IPS-11a (cell line): Measurements from ENCODE around the gene SH3GL3.

Experiments
- H3K4me3 ChIP-seq: one replicate; pipeline ENCODE4 v1.5.1; 2013; ENCODE audit warnings: low read depth, low read length, control low read depth

SH3GL3 gene, protein sequence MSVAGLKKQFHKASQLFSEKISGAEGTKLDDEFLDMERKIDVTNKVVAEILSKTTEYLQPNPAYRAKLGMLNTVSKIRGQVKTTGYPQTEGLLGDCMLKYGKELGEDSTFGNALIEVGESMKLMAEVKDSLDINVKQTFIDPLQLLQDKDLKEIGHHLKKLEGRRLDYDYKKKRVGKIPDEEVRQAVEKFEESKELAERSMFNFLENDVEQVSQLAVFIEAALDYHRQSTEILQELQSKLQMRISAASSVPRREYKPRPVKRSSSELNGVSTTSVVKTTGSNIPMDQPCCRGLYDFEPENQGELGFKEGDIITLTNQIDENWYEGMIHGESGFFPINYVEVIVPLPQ

DNA sequence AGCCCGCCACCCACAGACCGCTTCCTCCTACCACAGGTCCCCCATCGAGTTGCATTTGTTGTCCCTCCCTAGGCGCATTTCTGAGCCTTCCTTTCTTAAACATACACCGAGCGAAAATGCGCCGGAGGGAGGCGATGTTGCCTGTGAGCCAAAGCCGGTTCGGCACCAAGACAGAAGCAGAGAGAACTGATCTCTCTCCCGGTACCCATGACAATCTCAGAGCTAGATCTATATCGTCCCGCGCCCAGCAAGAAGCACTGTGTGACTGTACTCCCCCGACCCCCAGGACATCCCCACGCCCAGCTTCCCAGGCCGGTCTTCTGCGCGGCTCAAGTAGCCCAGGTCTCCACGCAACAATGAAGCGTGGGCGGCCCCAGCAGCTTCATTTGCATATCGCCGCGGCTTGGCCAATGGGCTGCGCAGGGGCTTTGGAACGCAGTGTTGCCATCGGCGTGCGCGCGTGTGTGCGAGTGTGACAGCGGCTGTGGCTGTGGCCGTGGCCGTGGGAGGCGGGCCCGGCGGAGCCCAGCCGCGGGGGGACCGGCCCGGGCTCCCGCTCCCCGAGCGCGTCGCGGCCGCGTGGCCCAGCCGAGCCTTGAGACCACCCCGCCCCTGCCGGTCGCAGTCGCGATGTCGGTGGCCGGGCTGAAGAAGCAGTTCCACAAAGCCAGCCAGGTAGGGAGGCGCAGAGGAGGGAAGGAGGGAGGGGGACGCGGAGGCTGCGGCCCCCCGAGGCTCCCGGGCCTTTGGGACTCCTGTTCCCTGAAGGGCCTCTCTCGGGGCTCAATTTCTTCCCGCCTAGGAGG lies at the start of gene SH3GL3:
Gene SH3GL3, plus strand, starts transcription at position 438 of the 806 bp plus-strand sequence. Its CDS starts 193 bp downstream, at position 631.
- peak within 1 kb of the TSS; percentile 64 for H3K4me3 ChIP-seq

DNA sequence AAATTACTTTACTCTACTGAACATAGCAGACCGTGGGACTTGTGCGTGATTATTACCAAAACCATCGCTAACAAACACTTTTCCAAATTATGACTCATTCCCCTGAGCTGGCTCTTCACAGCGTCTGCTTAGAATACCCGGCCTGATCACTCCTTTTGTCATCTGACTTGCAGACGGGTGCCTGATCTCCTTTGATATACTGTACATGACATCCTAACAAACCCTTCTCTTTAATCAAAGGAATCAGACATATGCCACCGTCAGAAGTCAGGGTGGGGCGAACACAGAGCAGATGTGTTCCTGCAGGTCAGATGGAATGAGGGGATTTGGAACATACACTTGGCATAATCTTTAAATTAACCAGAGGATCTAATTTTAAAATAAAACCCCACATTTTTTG lies 48.5 kb upstream of the SH3GL3 start:
- no peak overlapping the region for H3K4me3 ChIP-seq

DNA sequence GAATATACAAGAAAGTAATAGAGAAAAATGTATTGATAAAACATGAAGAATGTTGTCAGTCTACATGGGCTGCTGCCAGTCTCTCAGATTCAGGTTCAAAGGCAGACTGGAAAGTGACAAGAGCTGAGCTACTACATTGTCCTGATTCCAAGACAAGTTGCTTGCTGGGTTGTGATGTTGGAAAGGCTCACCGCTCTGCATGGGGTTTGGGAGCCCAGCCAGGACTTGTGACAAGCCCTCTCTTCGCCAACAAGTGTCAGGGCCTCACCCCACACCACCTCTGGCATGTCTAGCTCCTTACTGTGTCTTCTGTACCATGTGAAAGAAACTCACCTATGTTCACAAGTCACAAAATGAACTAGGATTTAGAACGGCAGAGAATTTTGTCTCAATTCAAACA lies 43.0 kb upstream of the SH3GL3 start:
- no peak overlapping the region for H3K4me3 ChIP-seq

DNA sequence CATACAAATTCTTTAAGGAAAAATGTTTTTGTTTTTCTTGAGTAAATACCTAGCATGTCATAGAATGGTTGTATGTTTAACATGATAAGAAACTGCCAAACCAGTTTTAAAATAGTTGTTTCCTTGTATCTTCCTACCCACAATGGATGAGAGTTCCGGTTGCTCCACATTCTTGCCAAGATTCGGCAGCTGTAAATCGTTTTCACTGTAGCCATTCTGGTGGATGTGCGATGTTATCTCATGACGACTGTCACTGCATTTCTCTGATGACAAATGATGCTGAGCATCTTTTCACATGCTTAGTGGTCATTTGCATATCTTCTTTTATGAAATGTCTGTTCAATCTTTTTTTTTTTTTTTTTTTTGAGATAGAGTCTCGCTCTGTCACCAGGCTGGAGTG lies 36.6 kb upstream of the SH3GL3 start:
- no peak overlapping the region for H3K4me3 ChIP-seq

DNA sequence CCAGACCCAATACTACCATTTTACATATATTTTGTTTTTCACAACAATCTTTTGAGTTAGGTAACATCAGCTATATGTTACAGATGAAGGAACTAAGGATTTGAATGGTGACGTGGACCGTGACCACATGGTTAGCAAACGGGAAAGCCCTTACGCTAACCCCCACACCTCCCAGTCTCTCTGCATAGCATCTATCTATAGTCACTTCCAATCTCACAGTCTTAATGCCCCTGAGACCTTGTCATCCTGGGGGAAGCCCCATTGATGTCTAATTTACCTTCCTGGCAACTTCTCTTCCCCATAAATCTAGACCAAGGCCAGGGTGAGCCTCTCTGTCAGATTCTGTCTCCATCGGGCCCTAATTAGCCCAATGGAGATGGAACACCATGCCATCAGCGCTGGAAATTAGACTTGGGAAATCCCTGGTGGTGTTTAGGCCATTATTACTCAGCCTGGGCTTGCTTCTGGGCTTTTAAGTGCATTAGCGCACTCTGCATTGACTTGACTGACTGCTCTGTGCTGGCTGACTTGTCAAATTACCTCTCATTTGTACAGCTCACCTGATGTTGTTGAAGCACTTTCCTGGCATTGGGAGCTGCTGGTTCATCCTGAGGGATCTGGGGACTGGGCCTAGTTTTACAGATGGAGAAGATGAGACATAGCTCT lies 34.0 kb upstream of the SH3GL3 start:
- no peak overlapping the region for H3K4me3 ChIP-seq

DNA sequence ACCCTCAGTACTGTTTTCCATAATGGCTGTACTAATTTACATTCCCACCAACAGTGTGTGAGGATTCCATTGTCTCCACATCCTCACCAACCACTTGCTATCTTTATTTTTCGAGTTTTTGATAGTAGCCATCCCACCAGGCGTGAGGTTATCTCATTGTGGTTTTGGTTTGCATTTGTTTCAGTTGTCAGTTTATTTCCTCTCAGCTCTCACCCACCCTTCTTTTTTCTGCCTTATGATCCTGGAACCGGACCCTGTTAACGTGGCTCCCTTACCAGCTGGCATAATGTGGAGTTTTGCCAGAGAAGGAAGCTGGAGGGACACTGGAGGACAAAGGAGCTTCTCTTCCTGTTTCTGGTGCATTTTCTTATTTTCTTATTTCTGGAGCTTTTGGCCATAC lies 25.1 kb upstream of the SH3GL3 start:
- no peak overlapping the region for H3K4me3 ChIP-seq

DNA sequence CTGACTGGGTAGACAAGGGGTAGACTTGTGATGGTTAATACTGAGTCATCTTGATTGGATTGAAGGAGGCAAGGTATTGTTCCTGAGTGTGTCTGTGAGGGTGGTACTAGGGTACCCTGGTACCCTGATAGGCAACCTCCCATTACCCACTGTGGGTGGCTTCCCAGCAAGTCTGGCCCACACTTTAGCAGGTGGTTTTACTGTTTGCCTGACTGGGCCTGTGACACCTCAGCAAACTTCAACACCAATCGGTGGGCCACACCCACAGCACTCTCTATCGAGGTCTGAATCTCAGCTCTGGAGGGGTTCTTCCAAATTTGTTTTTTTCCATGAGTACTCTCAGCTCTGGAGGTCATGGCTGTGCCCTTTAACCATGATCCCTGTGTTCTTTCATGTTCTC lies 24.6 kb upstream of the SH3GL3 start:
- no peak overlapping the region for H3K4me3 ChIP-seq

DNA sequence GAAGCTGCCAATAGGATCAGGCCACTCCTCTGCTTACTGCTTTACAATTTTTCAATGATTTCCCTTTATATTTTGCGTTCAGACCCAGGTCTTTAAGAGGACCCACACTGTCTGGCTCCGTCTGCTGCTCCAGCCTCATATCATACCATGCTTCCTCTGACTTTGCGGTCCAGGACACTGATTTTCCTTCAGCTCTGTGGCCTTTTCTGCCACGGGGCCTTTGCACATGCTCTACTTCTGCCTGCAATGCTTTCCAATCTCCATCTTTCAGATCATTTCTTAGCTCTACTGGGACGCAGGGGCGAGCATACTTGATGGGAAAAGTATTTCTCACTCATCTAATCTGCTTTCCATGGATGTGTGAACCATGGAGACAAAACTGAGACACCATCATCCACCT lies 23.0 kb upstream of the SH3GL3 start:
- H3K4me3 ChIP-seq: no peak overlapping the region

DNA sequence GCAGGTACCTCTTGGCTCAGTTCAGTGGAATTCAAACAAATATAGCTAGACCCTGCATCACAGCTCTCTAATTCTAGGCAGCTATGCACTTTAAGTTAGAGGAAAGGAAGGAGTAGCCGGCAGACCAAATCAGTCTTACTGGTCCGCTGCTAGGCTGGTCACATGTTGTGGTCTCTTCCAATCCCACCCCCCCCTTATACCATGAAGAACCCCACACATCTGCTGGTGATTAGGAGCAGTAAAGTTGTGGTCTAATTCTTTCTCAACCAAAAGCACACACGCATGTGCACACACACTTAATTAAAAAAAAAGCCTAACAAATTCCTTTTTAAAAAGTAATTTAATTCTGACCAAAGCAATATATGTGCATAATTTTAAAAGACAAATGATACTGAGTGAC lies 16.7 kb upstream of the SH3GL3 start:
- H3K4me3 ChIP-seq: no peak overlapping the region

DNA sequence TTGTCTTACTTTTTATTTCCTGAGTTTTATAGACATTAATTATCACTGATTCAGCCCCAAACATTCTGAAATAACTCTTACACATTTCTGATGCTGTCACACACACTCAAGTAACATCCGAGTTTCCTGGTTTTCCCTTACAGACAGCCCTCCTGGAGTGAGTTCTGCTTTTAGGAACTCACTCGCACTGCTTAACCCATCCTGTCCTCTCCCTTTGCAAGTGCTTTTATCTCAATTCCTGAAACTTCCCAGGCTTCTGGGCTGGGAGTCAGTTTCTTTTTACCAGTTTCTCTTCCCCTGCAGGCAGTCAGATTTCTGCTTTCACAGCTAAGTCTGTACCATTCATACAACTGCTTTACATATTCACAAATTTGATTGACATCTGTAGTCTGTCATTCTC lies 15.6 kb upstream of the SH3GL3 start:
- no peak overlapping the region for H3K4me3 ChIP-seq

DNA sequence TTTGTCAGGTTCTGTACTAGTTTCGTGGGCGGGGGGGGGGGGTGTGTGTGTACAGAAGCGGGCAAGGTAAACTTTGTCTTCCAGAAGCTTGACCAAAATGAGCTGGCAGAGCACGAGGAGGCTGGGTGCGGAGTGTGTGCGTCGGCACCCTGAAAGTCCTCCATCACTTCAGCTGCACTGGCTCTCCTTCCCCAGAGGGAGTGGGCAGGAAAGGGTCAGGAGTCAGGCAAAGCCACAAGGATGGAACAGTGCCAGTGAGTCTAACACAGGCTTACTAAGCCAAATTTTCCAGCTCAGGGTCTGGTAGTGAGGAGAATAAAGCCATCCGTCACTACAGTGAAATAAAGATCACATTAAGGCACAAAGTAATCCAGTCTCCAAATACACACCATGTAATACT lies 11.9 kb upstream of the SH3GL3 start:
- H3K4me3 ChIP-seq: no peak overlapping the region

DNA sequence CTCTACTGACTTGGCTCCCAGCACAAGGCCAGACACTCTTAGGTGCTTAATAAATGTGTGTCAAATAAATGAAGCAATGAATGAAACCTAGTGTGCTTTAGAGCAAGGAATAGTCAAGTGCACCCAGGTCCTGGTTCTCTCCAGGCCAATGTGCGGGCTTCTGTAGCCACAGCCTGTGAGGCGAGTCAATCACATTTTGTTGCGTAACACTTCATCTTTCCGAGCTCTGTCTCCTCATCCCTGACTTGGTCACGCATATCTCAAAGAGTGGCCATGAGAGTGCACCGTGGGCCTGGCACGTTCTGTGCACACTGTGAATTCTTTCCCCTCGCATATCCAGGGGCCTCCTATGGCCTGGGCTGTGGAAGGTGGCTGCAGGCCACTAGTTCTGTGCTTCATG lies 11.4 kb upstream of the SH3GL3 start:
- H3K4me3 ChIP-seq: no peak overlapping the region

DNA sequence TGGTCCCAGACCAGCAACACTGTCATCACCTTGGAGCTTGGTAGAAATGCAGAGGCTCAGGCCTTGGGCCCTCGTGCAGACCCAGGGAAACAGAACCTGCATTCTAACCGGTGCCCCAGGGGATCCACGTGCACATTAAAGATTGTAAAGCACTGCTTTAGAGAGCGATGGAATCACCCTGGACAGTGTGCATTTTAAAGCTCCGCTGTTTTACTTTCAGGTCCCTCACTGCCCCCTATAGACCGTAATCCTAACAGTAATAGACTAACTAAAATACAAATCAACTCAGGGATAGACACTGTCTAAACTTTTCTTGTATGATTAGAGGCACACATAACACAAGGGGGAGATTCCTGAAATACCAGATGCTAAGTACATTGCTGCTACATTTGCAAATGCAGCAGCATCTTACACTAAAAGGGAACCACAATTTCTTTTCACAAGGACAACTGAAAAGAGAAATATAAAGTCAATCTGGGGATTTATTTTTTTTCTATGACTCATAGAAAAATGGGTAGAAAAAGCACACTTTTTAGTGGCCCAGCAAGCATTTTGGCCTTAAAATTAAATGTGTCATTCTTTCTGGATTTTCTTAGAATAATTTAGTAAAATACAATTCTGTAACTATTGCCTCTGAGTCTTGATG lies 10.5 kb upstream of the SH3GL3 start:
- H3K4me3 ChIP-seq: no peak overlapping the region

DNA sequence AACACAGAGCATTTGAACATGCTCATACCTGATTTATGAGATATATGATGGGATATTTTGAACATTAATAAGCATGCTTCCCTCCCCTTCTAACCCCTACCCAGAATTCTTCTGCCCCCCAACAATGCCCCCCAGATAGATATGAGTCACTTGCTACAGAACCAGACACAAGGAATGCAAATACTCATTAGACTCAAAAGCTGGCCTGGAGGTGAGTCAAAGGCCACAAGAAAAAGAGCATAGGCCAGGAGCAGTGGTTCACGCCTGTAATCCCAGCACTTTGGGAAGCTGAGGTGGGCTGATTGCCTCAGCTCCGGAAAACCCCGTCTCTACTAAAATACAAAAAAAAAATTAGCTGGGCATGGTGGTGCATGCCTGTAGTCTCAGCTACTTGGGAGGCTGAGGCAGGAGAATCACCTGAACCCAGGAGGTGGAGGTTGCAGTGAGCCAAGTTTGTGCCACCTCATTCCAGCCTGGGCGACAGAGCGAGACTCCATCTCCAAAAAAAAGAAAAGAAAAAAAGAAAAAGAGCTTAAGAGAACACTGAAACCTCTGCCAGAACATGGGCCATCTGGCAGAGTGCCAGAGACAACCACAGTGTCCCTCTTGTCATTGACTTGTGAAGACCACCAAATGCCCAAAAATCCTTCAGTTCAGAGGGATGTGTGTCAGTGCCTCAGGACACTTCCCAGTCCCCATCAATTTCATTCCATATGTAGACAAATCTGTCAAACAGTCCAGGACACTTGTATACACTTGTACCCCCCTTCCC lies 3.9 kb upstream of the SH3GL3 start:
- H3K4me3 ChIP-seq: no peak overlapping the region

DNA sequence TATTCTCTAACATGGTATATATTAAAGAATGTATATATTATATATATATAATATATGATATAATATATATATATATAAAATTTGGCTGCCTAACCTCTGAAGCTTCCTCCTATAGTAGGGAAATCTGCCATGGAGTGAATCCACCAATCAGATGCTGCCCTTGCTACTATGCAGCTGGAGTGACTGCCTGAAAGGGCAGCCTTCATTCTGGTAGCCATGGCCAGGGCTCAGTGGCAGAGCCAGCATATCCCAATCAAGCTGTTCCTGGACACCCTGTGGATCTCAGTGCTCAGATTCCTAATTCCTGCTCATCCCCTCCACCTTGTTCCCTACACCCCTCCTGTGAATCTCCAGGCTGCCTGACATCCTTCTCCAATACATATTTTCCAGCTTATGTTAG lies 2.2 kb upstream of the SH3GL3 start:
- no peak overlapping the region for H3K4me3 ChIP-seq

DNA sequence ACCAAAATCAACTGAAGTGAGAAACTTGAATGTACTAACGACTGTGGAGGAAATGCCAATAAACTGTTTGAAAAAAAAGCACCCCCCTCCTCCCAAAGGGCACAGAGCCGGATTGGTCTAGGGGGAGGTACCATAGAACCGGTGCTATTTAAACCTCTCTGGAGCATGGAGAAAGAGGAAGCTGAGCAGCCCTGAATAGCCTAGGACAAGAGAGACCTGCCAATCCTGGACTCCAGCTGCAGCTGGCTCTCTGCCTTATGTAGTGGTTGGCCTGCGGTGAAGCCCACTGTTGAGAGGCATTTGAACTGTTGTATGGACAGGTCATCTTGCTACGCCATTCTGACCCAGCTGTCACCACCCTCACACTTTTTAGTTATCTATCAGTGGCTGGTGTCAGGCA lies 1.5 kb upstream of the SH3GL3 start:
- no peak overlapping the region for H3K4me3 ChIP-seq

DNA sequence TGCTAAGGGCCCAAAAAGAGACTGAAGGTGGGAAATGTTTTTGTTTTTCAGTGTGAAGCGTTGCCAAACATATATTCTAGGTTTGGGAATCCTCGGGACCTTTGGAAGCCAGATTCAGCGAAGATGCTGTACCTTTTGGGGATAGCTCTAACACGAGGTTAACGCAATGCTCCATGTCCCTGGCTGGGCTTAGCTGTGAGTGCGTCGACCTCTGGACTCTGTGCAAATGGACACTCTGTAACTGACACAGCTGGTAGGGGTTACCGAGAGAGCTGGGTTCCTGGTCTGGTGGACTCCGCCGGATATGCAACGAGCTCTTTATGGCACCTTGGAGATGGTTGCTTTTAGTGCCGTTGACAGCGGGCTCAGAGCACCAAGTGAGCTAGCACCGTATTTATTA lies 724 bp upstream of the SH3GL3 start:
- peak overlapping the region; percentile 64 for H3K4me3 ChIP-seq

DNA sequence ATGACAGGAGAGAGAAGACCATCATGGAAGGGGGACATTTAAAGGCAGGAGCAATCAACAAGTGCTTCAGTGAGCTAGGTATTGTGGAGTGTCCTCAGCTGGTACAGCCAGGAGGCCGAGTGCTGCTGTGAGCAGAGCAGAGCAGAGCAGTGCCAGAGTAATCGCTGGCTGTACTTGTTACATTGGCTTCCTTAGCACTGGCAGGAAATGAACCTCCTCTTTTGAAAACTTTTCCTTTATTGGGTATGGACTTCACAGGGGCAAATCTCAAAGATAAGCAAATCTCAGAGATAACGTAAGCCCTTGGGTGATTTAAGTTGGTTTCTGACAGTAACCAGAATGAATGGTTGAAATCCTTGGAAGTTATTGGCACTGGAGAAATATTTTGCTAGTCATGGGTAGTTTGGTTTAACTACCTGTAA lies 2.1 kb downstream of the SH3GL3 start:
- H3K4me3 ChIP-seq: no peak overlapping the region

DNA sequence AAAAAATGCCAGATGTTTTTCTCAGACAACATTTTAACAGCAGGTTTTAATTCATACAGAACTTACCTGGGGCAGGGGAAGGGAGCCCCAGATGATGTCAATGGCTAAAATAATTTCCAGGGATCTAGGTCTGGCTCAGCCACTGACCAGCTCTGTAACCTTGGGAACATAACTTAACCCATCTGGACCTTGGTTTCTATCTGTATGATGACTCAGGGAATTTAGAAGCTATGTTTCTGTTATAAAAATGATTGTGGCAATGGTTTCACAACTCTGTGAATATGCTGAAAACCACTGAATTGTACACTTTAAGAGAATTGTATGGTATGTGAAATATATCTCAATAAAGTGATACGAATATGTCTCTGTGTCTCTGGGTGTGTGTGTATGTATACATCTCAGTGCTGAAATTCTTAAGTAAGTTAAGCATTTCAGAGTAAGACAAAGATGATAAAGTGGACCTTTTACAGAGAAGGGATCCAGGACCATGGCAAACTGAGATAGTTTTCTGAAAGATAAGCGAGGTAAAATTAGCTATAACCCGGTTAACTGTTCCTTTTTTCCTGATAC lies 2.9 kb downstream of the SH3GL3 start:
- H3K4me3 ChIP-seq: no peak overlapping the region

DNA sequence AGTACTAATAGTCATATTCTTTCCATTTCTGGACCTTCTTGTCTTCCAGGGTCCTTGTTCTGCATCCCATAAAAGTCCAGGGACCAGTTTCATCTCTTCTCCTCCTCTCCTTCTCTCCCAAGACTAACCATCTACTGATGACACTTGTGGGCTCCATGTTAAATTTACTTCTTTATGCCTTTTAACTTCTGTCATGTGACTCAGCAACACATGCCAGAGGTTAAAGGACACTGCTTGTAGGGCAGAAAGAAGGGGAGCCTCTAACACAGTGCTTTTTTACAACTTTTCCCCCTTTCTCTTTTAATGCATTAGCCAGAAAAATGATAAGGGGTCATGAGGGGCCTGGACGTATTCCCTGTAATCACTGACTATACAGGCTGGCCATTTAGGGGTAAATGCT lies 10.0 kb downstream of the SH3GL3 start:
- H3K4me3 ChIP-seq: no peak overlapping the region
